Esophagus squamous epithelium (tissue), 4 donors: Measurements from ENCODE around the gene DTNB.

ENCODE experiments used
- POLR2A ChIP-seq, 4 donors: fragments of 450-650 bp; IDR thresholded peaks; one replicate each; pipeline ENCODE4 v1.6.1; 2017; ENCODE audit warnings: antibody characterized with exemption in 4 of 4, mild to moderate bottlenecking in 4 of 4, moderate library complexity in 3 of 4
- TF ChIP-seq, protein P1 (sequence below), 6 experiments: fragments of 450-650 bp in 4 of 6; fragments of 200-600 bp in 2 of 6; sonication (generic) in 2 of 6; IDR thresholded peaks; one replicate each; pipeline ENCODE4 v1.5.1; 2016 to 2019; ENCODE audit warnings: antibody characterized with exemption in 6 of 6, mild to moderate bottlenecking in 4 of 6, moderate library complexity in 4 of 6

GRCh38 chr2:25632396-25632795 lies 41.0 kb downstream of the DTNB start:
- no peak for TF ChIP-seq POLR2A (IDR thresholded peaks at IDR 0.05)
- TF ChIP-seq, protein P1, sequence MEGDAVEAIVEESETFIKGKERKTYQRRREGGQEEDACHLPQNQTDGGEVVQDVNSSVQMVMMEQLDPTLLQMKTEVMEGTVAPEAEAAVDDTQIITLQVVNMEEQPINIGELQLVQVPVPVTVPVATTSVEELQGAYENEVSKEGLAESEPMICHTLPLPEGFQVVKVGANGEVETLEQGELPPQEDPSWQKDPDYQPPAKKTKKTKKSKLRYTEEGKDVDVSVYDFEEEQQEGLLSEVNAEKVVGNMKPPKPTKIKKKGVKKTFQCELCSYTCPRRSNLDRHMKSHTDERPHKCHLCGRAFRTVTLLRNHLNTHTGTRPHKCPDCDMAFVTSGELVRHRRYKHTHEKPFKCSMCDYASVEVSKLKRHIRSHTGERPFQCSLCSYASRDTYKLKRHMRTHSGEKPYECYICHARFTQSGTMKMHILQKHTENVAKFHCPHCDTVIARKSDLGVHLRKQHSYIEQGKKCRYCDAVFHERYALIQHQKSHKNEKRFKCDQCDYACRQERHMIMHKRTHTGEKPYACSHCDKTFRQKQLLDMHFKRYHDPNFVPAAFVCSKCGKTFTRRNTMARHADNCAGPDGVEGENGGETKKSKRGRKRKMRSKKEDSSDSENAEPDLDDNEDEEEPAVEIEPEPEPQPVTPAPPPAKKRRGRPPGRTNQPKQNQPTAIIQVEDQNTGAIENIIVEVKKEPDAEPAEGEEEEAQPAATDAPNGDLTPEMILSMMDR (IDR thresholded peaks at IDR 0.05) = no peak
